Epithelial cell of esophagus (primary cell): ENCODE results near the gene SLC38A7.

ENCODE experiments used
- DNase-seq: peaks from one replicate; pipeline ENCODE4 v3.0.0; 2010; ENCODE audit warnings: low read depth
- H3K4me3 ChIP-seq: 2 replicates; pipeline ENCODE4 v1.5.1; 2011; ENCODE audit warnings: mild to moderate bottlenecking, low read length, control low read depth
- TF ChIP-seq, protein P1 (sequence below): IDR thresholded peaks from 2 replicates; pipeline ENCODE4 v1.5.1; 2011; ENCODE audit warnings: low read depth, mild to moderate bottlenecking, low read length, control low read depth, inconsistent platforms; ENCODE audit not compliant: insufficient read depth; ENCODE audit errors: missing control alignments

Gene SLC38A7

DNA sequence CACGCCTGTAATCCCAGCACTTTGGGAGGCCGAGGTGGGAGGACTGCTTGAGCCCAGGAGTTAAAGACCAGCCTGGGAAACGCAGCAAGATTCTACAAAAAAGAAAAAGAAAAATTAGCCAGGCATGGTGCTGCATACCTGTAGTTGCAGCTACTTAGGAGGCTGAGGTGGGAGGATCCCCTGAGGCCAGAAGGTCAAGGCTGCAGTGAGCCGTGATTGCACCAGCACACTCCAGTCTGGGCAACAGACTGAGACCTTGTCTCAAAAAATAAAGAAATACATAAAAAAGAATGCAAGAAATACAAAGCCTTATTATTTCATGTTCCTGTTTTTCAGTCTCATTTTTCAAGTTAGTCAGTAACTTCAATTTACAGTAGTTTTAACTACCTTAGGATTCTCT is 49.1 kb downstream of the SLC38A7 start:
- no peak for DNase-seq
- TF ChIP-seq, protein P1, sequence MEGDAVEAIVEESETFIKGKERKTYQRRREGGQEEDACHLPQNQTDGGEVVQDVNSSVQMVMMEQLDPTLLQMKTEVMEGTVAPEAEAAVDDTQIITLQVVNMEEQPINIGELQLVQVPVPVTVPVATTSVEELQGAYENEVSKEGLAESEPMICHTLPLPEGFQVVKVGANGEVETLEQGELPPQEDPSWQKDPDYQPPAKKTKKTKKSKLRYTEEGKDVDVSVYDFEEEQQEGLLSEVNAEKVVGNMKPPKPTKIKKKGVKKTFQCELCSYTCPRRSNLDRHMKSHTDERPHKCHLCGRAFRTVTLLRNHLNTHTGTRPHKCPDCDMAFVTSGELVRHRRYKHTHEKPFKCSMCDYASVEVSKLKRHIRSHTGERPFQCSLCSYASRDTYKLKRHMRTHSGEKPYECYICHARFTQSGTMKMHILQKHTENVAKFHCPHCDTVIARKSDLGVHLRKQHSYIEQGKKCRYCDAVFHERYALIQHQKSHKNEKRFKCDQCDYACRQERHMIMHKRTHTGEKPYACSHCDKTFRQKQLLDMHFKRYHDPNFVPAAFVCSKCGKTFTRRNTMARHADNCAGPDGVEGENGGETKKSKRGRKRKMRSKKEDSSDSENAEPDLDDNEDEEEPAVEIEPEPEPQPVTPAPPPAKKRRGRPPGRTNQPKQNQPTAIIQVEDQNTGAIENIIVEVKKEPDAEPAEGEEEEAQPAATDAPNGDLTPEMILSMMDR, result no peak
- H3K4me3 ChIP-seq, result no peak overlapping the region

DNA sequence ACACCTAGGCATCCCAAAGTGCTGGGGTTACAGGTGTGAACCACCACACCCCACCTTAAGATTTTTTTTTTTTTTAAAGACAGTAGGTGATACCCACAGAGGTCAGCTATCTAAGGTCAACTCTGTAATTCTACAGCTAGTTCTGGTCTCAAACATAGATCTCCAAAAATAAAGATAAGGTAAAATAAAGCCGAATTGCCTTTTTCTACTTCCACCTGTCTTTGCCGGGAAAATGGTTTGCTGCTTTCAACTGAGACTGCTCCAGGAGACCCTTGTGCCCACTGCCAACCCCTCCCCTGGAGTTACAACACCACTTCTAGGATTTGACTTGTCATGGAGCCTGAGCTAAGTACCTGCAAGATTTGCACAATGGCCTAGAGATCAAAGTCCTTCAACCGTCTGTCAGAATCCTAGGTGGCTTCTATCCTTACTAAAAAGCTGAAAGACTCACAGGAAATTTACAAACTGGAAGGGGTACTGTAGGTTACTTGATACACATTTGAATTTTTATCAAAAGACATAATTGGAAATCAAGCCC is 50.2 kb downstream of the SLC38A7 start:
- no peak overlapping the region for H3K4me3 ChIP-seq
- no peak for DNase-seq
- TF ChIP-seq, protein P1, result no peak

DNA sequence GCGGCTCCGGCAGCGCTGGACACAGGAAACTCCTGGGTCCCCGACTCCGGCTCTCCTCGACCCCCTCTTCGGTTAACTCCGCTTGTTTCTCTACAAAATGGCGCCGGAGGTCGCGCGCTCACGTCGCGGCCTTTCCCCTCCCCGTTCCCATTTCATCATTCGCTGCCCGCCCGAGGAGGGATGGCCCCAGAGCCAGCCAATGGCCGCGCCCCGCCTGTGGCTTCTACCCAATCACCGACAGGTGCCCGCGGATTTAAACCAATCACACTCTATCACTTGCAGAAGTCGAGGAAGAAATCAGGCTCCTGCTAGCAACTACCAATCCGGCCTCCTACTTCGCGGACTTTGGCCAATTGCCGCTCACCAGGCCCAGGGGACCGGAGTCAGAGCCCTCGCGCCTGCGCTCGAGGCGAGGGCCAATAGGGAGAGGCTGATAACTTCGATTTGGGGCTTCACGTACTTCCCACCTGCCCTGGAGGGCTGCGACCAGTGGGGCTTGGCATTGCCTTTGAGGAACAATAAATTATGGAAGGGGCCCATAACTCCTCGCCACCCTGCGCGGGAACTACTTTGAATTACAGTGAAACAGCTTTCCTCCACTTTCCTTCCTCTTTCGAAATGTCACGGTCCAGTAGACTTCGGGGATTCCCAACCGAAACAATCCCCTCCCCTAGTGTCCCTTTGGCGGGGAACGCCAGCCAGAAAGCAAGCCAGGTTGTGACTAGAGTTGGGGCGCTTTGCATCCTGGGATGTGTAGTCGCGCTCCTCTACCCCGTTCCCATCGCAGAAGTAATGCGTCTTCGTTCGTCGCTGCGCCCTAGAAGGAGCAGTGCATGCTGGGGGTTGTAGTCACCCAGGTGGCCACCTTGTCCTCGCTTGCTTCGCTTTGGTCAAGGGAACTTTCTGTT is 54.6 kb downstream of the SLC38A7 start, which contains the start of gene CNOT1:
TSS of gene CNOT1 (minus strand) at position 94 of the 908 bp plus-strand sequence. CDS start 30,489 bp downstream, outside the sequence.
- DNase-seq, result peak; percentile 100
- peak within 1 kb of the TSS; percentile 94 for H3K4me3 ChIP-seq
- TF ChIP-seq, protein P1, result no peak

DNA sequence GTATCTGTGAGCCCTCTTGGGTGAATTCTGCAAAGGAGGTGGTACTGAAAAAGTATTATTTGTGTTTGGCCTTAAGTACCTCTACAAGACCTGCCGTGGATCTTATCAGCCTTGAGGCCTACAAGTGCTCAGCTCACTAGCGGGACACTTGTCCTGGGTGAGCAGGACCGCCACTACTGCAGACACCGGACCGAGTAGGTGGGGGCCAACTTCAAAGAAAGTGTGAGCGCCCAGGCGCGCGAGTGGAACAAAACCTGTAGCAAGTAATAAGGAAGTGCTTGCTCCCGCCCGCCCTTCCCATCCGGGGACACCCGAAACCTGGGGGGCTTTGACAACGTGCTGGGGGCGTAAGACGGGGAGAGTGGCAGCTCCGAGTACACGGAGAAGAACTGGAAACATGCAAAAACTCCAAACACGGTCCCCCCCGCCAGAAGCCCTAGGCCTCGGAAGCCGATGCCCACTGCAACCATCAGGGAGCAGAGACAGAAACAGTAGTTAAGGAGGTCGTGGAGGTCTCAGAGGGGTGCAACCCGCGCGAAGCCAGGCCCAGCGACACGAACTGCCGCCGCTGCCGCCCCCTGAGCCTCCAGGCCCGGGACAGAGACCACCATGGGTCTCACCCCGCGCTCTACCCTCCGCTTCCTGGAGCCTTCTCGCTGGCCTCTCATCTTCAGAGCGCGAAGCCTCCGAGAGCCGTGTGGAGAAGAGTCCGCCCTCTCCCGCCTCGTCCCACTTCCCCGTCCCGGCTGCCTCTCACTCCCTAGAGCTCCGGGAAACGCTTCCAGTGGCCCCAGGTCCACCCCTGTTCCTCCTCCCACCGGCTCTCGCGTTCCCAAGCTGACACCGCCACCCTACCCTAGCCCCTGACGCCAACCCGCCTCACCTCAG is 55.5 kb downstream of the SLC38A7 start:
- TF ChIP-seq, protein P1, result no peak
- DNase-seq, result peak; percentile 54
- peak overlapping the region; percentile 94 for H3K4me3 ChIP-seq

DNA sequence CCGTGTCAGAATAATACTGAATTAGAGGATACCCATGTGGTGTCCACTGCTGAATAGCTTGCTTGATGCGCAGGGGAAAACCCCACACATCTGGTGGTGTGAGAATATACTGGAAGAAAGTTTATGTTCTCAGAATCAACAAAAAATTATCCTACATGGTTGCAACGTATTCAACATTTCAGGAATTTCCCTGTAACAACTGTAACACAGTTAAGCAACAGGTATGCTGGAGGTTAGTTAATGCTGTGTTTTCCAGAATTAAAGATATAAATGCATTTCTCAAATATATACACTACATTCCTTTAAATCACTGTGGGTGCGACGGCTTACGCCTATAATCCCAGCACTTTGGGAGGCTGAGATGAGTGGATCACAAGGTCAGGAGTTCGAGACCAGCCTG is 60.4 kb downstream of the SLC38A7 start:
- no peak overlapping the region for H3K4me3 ChIP-seq
- TF ChIP-seq, protein P1, result no peak
- no peak for DNase-seq

DNA sequence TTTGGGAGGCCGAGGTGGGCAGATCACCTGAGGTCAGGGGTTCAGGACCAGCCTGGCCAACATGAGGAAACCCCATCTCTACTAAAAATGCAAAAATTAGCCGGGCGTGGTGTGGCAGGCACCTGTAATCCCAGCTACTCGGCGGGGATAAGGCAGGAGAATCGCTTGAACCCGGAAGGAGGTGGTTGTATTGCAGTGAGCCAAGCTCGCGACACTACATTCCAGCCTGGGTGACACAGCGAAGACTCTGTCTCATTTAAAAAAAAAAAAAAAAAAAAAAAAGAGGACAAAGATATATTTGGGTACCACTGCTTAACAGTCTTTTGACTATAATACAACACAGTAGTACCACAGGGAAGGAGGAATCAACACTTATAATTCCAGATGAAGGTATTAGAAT is 64.2 kb downstream of the SLC38A7 start:
- no peak overlapping the region for H3K4me3 ChIP-seq
- TF ChIP-seq, protein P1, result no peak
- DNase-seq, result no peak
